ENCODE results near the gene ASB2. TPM values are rescaled to one million over a fixed set of nuclear protein-coding genes. Genes with fewer than 3 reads are reported as not detected.

Gene ASB2
- total and polyA plus RNA-seq, 7 experiments from 2014 or later: 0.32 to 63.1 (median 1.4) TPM; not detected in 2

- ATAC-seq: no peak
- Mint-ChIP-seq H3K4me1 (no peaks in the 10 kb centered on the region), H3K4me3 (no peak within 1 kb of the TSS), H3K27me3 (no peaks in the 10 kb centered on the region), H3K9me3 (no peaks in the 10 kb centered on the region), H3K36me3 (no peaks in the 10 kb centered on the region), H3K27ac (no peak within 1 kb of the TSS)
- ChIA-PET POLR2A (no interaction called here), CTCF (no interaction called here)
- intact Hi-C loops (cut with micrococcal nuclease): no loop called here
- no peak within 1 kb of the TSS for H3K4me3 ChIP-seq (ENCODE audit: low read length)
- H3K27me3 ChIP-seq (ENCODE audit: control insufficient read depth in 2 of 2, insufficient read depth in 2 of 2, low read length in 2 of 2): no peaks in the 10 kb centered on the region
- H3K9me3 ChIP-seq (ENCODE audit: control insufficient read depth in 2 of 3, low read length in 3 of 3): no peaks in the 10 kb centered on the region
- no peaks in the 10 kb centered on the region for H3K36me3 ChIP-seq (ENCODE audit: control insufficient read depth in 2 of 3, insufficient read depth in 3 of 3, low read length in 3 of 3)
- no peak within 1 kb of the TSS for H3K27ac ChIP-seq (ENCODE audit: low read depth, low read length)
- no peaks in the 10 kb centered on the region for H3K4me1 ChIP-seq (ENCODE audit: control insufficient read depth in 2 of 2, insufficient read depth in 2 of 2, low read length in 2 of 2)
- DNase-seq: no peak
Observed at GRCh38 chr14:93926873-93927799, 49.2 kb downstream of the ASB2 start, which contains the start of gene FAM181A. Gene FAM181A (plus strand): TSS chr14:93927344. CDS start chr14:93928286, 942 bp downstream.

GRCh38 chr14:93926245-93926872 lies 50.0 kb downstream of the ASB2 start:
- intact Hi-C loops (cut with micrococcal nuclease): no loop called here
- H3K36me3 ChIP-seq (ENCODE audit: control insufficient read depth in 2 of 3, insufficient read depth in 3 of 3, low read length in 3 of 3): no peaks in the 10 kb centered on the region
- no peak overlapping the region for H3K4me3 Mint-ChIP-seq
- H3K9me3 ChIP-seq (ENCODE audit: control insufficient read depth in 2 of 3, low read length in 3 of 3): no peaks in the 10 kb centered on the region
- ATAC-seq: no peak
- no peak overlapping the region for H3K27ac ChIP-seq (ENCODE audit: low read depth, low read length)
- ChIA-PET CTCF (no interaction called here), POLR2A (no interaction called here)
- no peaks in the 10 kb centered on the region for H3K4me1 ChIP-seq (ENCODE audit: control insufficient read depth in 2 of 2, insufficient read depth in 2 of 2, low read length in 2 of 2)
- no peaks in the 10 kb centered on the region for H3K36me3 Mint-ChIP-seq
- no peaks in the 10 kb centered on the region for H3K9me3 Mint-ChIP-seq
- H3K27me3 Mint-ChIP-seq: no peaks in the 10 kb centered on the region
- H3K4me3 ChIP-seq (ENCODE audit: low read length): no peak overlapping the region
- no peaks in the 10 kb centered on the region for H3K27me3 ChIP-seq (ENCODE audit: control insufficient read depth in 2 of 2, insufficient read depth in 2 of 2, low read length in 2 of 2)
- H3K4me1 Mint-ChIP-seq: no peaks in the 10 kb centered on the region
- DNase-seq: no peak
- no peak overlapping the region for H3K27ac Mint-ChIP-seq

DNA sequence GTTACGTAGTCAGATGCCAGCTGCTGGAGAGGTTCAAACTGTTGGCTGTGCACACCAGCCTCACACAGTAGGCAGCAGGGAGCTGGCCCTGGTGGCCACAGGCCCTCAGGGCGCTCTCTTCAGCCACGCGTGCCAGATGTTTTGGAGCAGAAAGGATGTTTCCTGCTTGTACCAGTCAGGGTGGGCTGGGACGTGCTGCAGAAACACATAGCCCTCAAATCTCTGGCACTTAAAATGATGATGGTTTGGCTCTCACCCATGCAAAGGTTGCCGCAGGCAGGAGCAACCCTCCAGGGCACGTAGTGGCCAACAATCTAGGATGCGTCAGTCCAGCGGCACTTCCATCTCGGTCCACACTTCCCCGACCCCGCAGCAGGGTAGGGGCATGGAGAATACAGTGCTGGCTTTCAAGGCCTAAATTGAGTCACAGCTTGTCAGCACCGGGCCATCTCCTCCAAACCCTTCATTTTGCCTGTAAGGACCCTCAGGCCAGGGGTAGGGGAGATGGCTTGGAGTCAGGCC lies 50.9 kb downstream of the ASB2 start:
- intact Hi-C loops (cut with micrococcal nuclease): no loop called here
- DNase-seq (no peak), ATAC-seq (no peak)
- Histone ChIP-seq H3K27ac (ENCODE audit: low read depth, low read length) (no peak overlapping the region), H3K27me3 (ENCODE audit: control insufficient read depth in 2 of 2, insufficient read depth in 2 of 2, low read length in 2 of 2) (no peaks in the 10 kb centered on the region), H3K36me3 (ENCODE audit: control insufficient read depth in 2 of 3, insufficient read depth in 3 of 3, low read length in 3 of 3) (no peaks in the 10 kb centered on the region), H3K4me3 (ENCODE audit: low read length) (no peak overlapping the region), H3K4me1 (ENCODE audit: control insufficient read depth in 2 of 2, insufficient read depth in 2 of 2, low read length in 2 of 2) (no peaks in the 10 kb centered on the region), H3K9me3 (ENCODE audit: control insufficient read depth in 2 of 3, low read length in 3 of 3) (no peaks in the 10 kb centered on the region)
- H3K27me3 Mint-ChIP-seq: peaks cover 0 to 3% (median 0%) of the 10 kb centered on the region in 5 donors
- no peaks in the 10 kb centered on the region for H3K36me3 Mint-ChIP-seq
- ChIA-PET POLR2A (no interaction called here), CTCF (interaction anchor here (1.2 kb wide), 1 partner anchor 46 kb away, joined by 4 read pairs; no protein-coding TSS in a partner anchor)
- H3K9me3 Mint-ChIP-seq: no peaks in the 10 kb centered on the region
- no peak overlapping the region for H3K4me3 Mint-ChIP-seq
- no peak overlapping the region for H3K27ac Mint-ChIP-seq
- H3K4me1 Mint-ChIP-seq: no peaks in the 10 kb centered on the region

DNA sequence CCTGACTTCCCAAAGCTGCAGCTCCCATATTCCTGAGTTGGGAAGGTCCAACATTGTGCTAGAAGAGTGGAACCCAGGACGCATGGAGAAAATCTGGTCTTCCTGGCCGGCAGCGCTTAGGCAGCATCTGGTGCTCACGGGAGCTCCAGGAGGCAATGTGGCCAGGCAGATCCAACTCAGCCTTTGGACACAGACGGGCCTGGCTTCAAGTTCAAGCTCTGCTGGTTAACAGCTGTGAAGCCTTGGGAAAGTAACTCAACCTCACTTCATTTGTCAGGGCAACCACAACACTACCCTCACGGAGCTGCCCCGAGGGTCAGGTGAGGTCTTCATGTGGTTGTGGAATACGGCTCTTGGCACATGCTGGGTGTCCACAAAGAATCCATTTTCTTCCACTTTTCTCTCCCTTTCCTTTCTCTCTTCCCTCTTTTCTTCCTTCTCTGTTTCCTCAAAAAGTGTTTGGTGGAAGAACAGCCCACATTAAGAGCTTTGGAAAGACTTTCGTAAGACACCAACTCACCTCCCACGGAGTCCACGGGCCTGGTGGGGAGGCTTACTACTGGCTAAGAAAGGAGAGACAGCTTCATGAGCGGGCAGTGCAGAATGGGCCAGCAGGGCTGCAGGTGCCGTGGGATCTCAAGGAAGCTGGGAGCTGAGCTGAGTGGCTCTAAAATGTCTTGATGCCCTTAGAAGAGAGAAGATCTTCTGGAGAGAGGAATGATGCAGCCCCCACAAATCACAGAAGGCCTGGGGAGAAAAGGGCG lies 51.6 kb downstream of the ASB2 start:
- Mint-ChIP-seq H3K27me3 (peaks cover 0 to 3% (median 0%) of the 10 kb centered on the region in 5 donors), H3K4me3 (no peak overlapping the region), H3K9me3 (peaks cover 0 to 1% (median 0%) of the 10 kb centered on the region in 11 donors), H3K27ac (peak overlapping the region in 1 of 9 donors; percentile 81), H3K36me3 (peaks cover 0 to 1% (median 0%) of the 10 kb centered on the region in 5 donors), H3K4me1 (no peaks in the 10 kb centered on the region)
- H3K4me3 ChIP-seq (ENCODE audit: low read length): no peak overlapping the region
- no peaks in the 10 kb centered on the region for H3K9me3 ChIP-seq (ENCODE audit: control insufficient read depth in 2 of 3, low read length in 3 of 3)
- H3K4me1 ChIP-seq (ENCODE audit: control insufficient read depth in 2 of 2, insufficient read depth in 2 of 2, low read length in 2 of 2): no peaks in the 10 kb centered on the region
- no peak overlapping the region for H3K27ac ChIP-seq (ENCODE audit: low read depth, low read length)
- POLR2A ChIA-PET: no interaction called here
- intact Hi-C loops (cut with micrococcal nuclease): no loop called here
- ATAC-seq (no peak), DNase-seq (no peak)
- H3K36me3 ChIP-seq (ENCODE audit: control insufficient read depth in 2 of 3, insufficient read depth in 3 of 3, low read length in 3 of 3): no peaks in the 10 kb centered on the region
- CTCF ChIA-PET: interaction anchor here (1.0 to 1.2 kb wide), 2 partner anchors 14 to 46 kb away, joined by 3 to 4 read pairs; no protein-coding TSS in a partner anchor
- no peaks in the 10 kb centered on the region for H3K27me3 ChIP-seq (ENCODE audit: control insufficient read depth in 2 of 2, insufficient read depth in 2 of 2, low read length in 2 of 2)

GRCh38 chr14:93923626-93924025 lies 52.7 kb downstream of the ASB2 start:
- H3K4me3 Mint-ChIP-seq: no peak overlapping the region
- no peaks in the 10 kb centered on the region for H3K9me3 ChIP-seq (ENCODE audit: control insufficient read depth in 2 of 3, low read length in 3 of 3)
- no peaks in the 10 kb centered on the region for H3K36me3 ChIP-seq (ENCODE audit: control insufficient read depth in 2 of 3, insufficient read depth in 3 of 3, low read length in 3 of 3)
- no peaks in the 10 kb centered on the region for H3K4me1 Mint-ChIP-seq
- H3K27me3 ChIP-seq (ENCODE audit: control insufficient read depth in 2 of 2, insufficient read depth in 2 of 2, low read length in 2 of 2): no peaks in the 10 kb centered on the region
- H3K27ac Mint-ChIP-seq: no peak overlapping the region
- no peaks in the 10 kb centered on the region for H3K4me1 ChIP-seq (ENCODE audit: control insufficient read depth in 2 of 2, insufficient read depth in 2 of 2, low read length in 2 of 2)
- ATAC-seq: no peak
- ChIA-PET POLR2A (no interaction called here), CTCF (no interaction called here)
- H3K4me3 ChIP-seq (ENCODE audit: low read length): no peak overlapping the region
- peaks cover 0 to 3% (median 0%) of the 10 kb centered on the region in 5 donors for H3K27me3 Mint-ChIP-seq
- intact Hi-C loops (cut with micrococcal nuclease): no loop called here
- H3K36me3 Mint-ChIP-seq: peaks cover 0 to 4% (median 0%) of the 10 kb centered on the region in 5 donors
- H3K9me3 Mint-ChIP-seq: peaks cover 0 to 4% (median 0%) of the 10 kb centered on the region in 11 donors
- no peak for DNase-seq
- H3K27ac ChIP-seq (ENCODE audit: low read depth, low read length): no peak overlapping the region

- no peaks in the 10 kb centered on the region for H3K4me1 Mint-ChIP-seq
- Histone ChIP-seq H3K4me1 (ENCODE audit: control insufficient read depth in 2 of 2, insufficient read depth in 2 of 2, low read length in 2 of 2) (no peaks in the 10 kb centered on the region), H3K4me3 (ENCODE audit: low read length) (no peak overlapping the region), H3K9me3 (ENCODE audit: control insufficient read depth in 2 of 3, low read length in 3 of 3) (no peaks in the 10 kb centered on the region), H3K27ac (ENCODE audit: low read depth, low read length) (no peak overlapping the region), H3K27me3 (ENCODE audit: control insufficient read depth in 2 of 2, insufficient read depth in 2 of 2, low read length in 2 of 2) (no peaks in the 10 kb centered on the region), H3K36me3 (ENCODE audit: control insufficient read depth in 2 of 3, insufficient read depth in 3 of 3, low read length in 3 of 3) (no peaks in the 10 kb centered on the region)
- ChIA-PET CTCF (no interaction called here), POLR2A (no interaction called here)
- no peak for ATAC-seq
- peaks cover 0 to 14% (median 3%) of the 10 kb centered on the region in 5 donors for H3K27me3 Mint-ChIP-seq
- H3K9me3 Mint-ChIP-seq: peaks cover 0 to 6% (median 2%) of the 10 kb centered on the region in 11 donors
- H3K27ac Mint-ChIP-seq: no peak overlapping the region
- H3K36me3 Mint-ChIP-seq: peaks cover 0 to 4% (median 0%) of the 10 kb centered on the region in 5 donors
- H3K4me3 Mint-ChIP-seq: no peak overlapping the region
- intact Hi-C loops (cut with micrococcal nuclease): no loop called here
- DNase-seq: no peak
Observed at GRCh38 chr14:93921001-93921806, 55.2 kb downstream of the ASB2 start.
